Measurements from ENCODE around the gene ACVR1B. TPM values are rescaled to one million over a fixed set of nuclear protein-coding genes. Genes with fewer than 3 reads are reported as not detected.

The ACVR1B gene
- total RNA-seq (2014; rRNA removed; shearing (Covaris generic)), result 14.1 and 14.9 TPM in 2 replicates

GRCh38 chr12:51951199-51951842, at the start of gene ACVR1B:
TSS of gene ACVR1B (plus strand) at chr12:51951699. CDS start at chr12:51951744, 45 bp downstream.
- peaks cover 40% of the 10 kb centered on the region for H3K27me3 ChIP-seq (ENCODE audit: control insufficient read depth, insufficient read depth, low read length)
- DNase-seq, result peak; percentile 97
- H3K36me3 ChIP-seq (replicated peaks; ENCODE audit: control insufficient read depth, insufficient read depth, low read length), result no peaks in the 10 kb centered on the region
- H3K4me3 ChIP-seq (ENCODE audit: insufficient read depth, low read depth, low read length), result peak within 1 kb of the TSS; percentile 86

- no peak overlapping the region for H3K4me3 ChIP-seq (ENCODE audit: insufficient read depth, low read depth, low read length)
- peaks cover 3% of the 10 kb centered on the region; the same call in 1 of the 2 replicates for H3K27me3 ChIP-seq (ENCODE audit: control insufficient read depth, insufficient read depth, low read length)
- no peaks in the 10 kb centered on the region for H3K36me3 ChIP-seq (replicated peaks; ENCODE audit: control insufficient read depth, insufficient read depth, low read length)
- no peak for DNase-seq
Observed at GRCh38 chr12:51901881-51902280, 49.6 kb upstream of the ACVR1B start.

- DNase-seq, result no peak
- Histone ChIP-seq H3K36me3 (replicated peaks; ENCODE audit: control insufficient read depth, insufficient read depth, low read length) (no peaks in the 10 kb centered on the region), H3K27me3 (ENCODE audit: control insufficient read depth, insufficient read depth, low read length) (peaks cover 13% of the 10 kb centered on the region; the same call in 1 of the 2 replicates), H3K4me3 (ENCODE audit: insufficient read depth, low read depth, low read length) (no peak overlapping the region)
Observed at GRCh38 chr12:51904951-51905470, 46.5 kb upstream of the ACVR1B start.

GRCh38 chr12:51905471-51906429, 45.7 kb upstream of the ACVR1B start:
- Histone ChIP-seq H3K36me3 (replicated peaks; ENCODE audit: control insufficient read depth, insufficient read depth, low read length) (no peaks in the 10 kb centered on the region), H3K4me3 (ENCODE audit: insufficient read depth, low read depth, low read length) (no peak overlapping the region), H3K27me3 (ENCODE audit: control insufficient read depth, insufficient read depth, low read length) (peaks cover 13% of the 10 kb centered on the region; the same call in 1 of the 2 replicates)
- DNase-seq, result no peak

- DNase-seq, result no peak
- Histone ChIP-seq H3K36me3 (replicated peaks; ENCODE audit: control insufficient read depth, insufficient read depth, low read length) (no peaks in the 10 kb centered on the region), H3K4me3 (ENCODE audit: insufficient read depth, low read depth, low read length) (peak overlapping the region; percentile 6; the same call in 1 of the 2 replicates), H3K27me3 (ENCODE audit: control insufficient read depth, insufficient read depth, low read length) (peaks cover 13% of the 10 kb centered on the region; the same call in 1 of the 2 replicates)
Observed at GRCh38 chr12:51906430-51907082, 44.9 kb upstream of the ACVR1B start.

GRCh38 chr12:51907083-51907855, 44.2 kb upstream of the ACVR1B start, which contains the start of gene ACVRL1:
TSS of gene ACVRL1 (plus strand) at chr12:51907504. CDS start at chr12:51912475, 4,971 bp downstream.
- H3K36me3 ChIP-seq (replicated peaks; ENCODE audit: control insufficient read depth, insufficient read depth, low read length), result no peaks in the 10 kb centered on the region
- peak; percentile 85 for DNase-seq
- peak within 1 kb of the TSS; percentile 33; the same call in 1 of the 2 replicates for H3K4me3 ChIP-seq (ENCODE audit: insufficient read depth, low read depth, low read length)
- H3K27me3 ChIP-seq (ENCODE audit: control insufficient read depth, insufficient read depth, low read length), result peaks cover 13% of the 10 kb centered on the region; the same call in 1 of the 2 replicates

GRCh38 chr12:51907856-51908425, 43.6 kb upstream of the ACVR1B start:
- Histone ChIP-seq H3K27me3 (ENCODE audit: control insufficient read depth, insufficient read depth, low read length) (peaks cover 13% of the 10 kb centered on the region; the same call in 1 of the 2 replicates), H3K36me3 (replicated peaks; ENCODE audit: control insufficient read depth, insufficient read depth, low read length) (no peaks in the 10 kb centered on the region), H3K4me3 (ENCODE audit: insufficient read depth, low read depth, low read length) (peak overlapping the region; percentile 33; the same call in 1 of the 2 replicates)
- DNase-seq, result no peak

- Histone ChIP-seq H3K27me3 (ENCODE audit: control insufficient read depth, insufficient read depth, low read length) (peaks cover 13% of the 10 kb centered on the region; the same call in 1 of the 2 replicates), H3K36me3 (replicated peaks; ENCODE audit: control insufficient read depth, insufficient read depth, low read length) (no peaks in the 10 kb centered on the region), H3K4me3 (ENCODE audit: insufficient read depth, low read depth, low read length) (no peak overlapping the region)
- DNase-seq, result no peak
Observed at GRCh38 chr12:51908876-51909592, 42.5 kb upstream of the ACVR1B start.

GRCh38 chr12:51910168-51910567, 41.3 kb upstream of the ACVR1B start:
- DNase-seq, result no peak
- H3K27me3 ChIP-seq (ENCODE audit: control insufficient read depth, insufficient read depth, low read length), result peaks cover 13% of the 10 kb centered on the region; the same call in 1 of the 2 replicates
- H3K36me3 ChIP-seq (replicated peaks; ENCODE audit: control insufficient read depth, insufficient read depth, low read length), result no peaks in the 10 kb centered on the region

GRCh38 chr12:51910691-51911090, 40.8 kb upstream of the ACVR1B start:
- Histone ChIP-seq H3K27me3 (ENCODE audit: control insufficient read depth, insufficient read depth, low read length) (peaks cover 13% of the 10 kb centered on the region; the same call in 1 of the 2 replicates), H3K36me3 (replicated peaks; ENCODE audit: control insufficient read depth, insufficient read depth, low read length) (no peaks in the 10 kb centered on the region), H3K4me3 (ENCODE audit: insufficient read depth, low read depth, low read length) (no peak overlapping the region)
- DNase-seq, result no peak

More at GRCh38 chr12:51910168-51910567, 41.3 kb upstream of the ACVR1B start:
- no peak overlapping the region for H3K4me3 ChIP-seq (ENCODE audit: insufficient read depth, low read depth, low read length)

- no peak overlapping the region for H3K4me3 ChIP-seq (ENCODE audit: insufficient read depth, low read depth, low read length)
- H3K36me3 ChIP-seq (replicated peaks; ENCODE audit: control insufficient read depth, insufficient read depth, low read length), result no peaks in the 10 kb centered on the region
- peaks cover 12% of the 10 kb centered on the region; the same call in 1 of the 2 replicates for H3K27me3 ChIP-seq (ENCODE audit: control insufficient read depth, insufficient read depth, low read length)
- no peak for DNase-seq
Observed at GRCh38 chr12:51911307-51911706, 40.2 kb upstream of the ACVR1B start.

- Histone ChIP-seq H3K27me3 (ENCODE audit: control insufficient read depth, insufficient read depth, low read length) (peaks cover 10% of the 10 kb centered on the region; the same call in 1 of the 2 replicates), H3K4me3 (ENCODE audit: insufficient read depth, low read depth, low read length) (no peak overlapping the region), H3K36me3 (replicated peaks; ENCODE audit: control insufficient read depth, insufficient read depth, low read length) (no peaks in the 10 kb centered on the region)
- peak; percentile 70 for DNase-seq
Observed at GRCh38 chr12:51911788-51912711, 39.4 kb upstream of the ACVR1B start.
